NOMO-1 treated with dmso at 0.1 percent for 144 hours (cell line): Measurements from ENCODE around the gene SRSF10.
"Not testable (repeated sequence)": the region's sequence is repeated elsewhere in the genome, so short reads cannot be mapped to it uniquely, and the experiment has no call there.

Source experiments
- DNase-seq: peaks from one replicate; lab custom pipeline; 2025; ENCODE audit not compliant: unreplicated experiment; lab: John Stamatoyannopoulos, UW

SRSF10 gene

GRCh38 chr1:23959461-23960290 lies 20.5 kb downstream of the SRSF10 start, which contains the start of gene PNRC2:
Gene PNRC2, plus strand, starts transcription at chr1:23959828. Its CDS starts 1,630 bp downstream, at chr1:23961458.
- DNase-seq, result peak; percentile 96

DNA sequence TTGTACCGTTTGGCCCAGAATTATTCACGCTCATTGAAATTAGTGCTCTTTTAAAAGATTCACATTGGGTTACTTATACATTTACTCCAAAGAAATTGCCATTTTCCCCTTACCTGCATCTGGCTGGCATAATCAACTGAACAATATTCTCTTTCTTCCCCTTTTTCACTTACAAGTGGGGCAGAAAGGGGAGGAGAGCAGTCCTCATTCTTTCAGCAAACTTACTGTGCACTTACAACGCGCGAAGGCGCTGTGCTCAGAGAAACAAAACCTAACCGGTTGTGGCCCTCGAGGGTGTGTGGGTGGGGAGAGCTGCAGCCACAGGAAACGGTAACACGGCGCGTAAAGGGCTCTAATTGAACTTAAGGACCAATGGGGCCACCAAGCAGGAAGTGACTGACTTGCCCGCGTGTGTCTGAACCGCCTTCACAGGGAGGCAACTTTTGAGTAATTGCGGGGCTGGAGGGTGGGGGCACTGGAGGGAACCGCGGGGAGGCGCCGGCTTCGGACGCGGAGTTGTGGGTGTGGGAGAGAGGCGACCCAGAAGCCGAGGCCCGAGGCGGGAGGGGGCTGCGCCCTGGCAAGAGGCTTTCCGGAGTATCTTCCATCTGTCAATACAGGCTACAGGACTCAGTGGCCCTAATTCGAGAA lies 21.2 kb downstream of the SRSF10 start:
- peak; percentile 100 for DNase-seq

- DNase-seq, result not testable (repeated sequence)
Measured at GRCh38 chr1:23958040-23958809, 21.9 kb downstream of the SRSF10 start.

DNA sequence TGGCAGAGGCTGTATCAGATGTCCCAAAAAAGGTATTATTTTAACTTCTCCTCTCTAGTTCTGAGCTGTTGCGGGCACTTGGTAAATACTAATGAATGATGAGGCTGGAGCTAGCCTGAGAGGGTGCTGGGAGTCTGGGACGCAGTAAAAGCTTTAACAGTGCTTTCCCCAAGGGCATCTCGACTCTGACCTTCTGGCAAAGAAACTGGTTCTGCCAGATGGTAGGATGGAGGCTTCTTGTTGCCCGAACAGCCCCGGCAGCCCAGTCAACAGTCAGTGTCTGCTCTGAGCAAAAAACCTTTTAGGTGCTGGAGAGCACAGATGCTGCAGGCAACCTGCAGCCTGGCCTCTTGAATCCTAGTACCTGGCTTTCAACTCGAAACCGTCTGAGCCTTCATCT lies 23.0 kb downstream of the SRSF10 start:
- DNase-seq, result no peak

- no peak for DNase-seq
Measured at GRCh38 chr1:23953020-23953419, 27.1 kb downstream of the SRSF10 start.

GRCh38 chr1:23947366-23947765 lies 32.8 kb downstream of the SRSF10 start:
- no peak for DNase-seq

DNA sequence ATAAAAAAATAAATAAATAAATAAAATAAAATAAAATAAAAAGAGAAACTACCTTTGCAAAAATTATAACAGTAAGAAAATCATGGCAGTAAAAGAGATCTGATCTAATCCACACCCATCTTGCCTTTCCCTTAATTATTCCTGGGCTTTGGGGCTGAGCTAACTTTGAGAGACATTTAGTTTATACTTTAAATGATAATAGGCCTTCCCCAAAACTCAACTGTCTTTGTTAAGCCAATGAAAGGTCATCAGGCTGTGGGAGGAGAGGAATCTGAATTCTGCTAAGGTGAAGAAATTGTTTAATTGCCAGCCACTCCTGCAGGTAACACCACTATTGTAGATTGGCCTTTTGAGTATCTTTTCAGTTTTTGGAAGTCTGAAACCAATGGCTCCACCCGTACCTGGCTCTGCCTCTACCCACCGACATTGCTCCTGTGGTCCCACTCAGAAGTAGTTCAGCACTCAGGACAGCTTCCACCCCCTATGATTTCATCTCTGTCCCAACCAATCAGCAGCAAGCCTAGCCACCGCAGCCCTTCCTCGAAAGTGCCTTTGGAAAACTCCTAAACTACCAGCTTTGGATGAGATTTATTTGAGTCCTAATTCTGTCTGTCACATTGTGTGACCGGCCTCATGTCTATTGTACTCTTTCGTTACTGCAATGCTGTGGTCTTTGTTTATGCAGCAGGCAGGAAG lies 43.5 kb downstream of the SRSF10 start:
- no peak for DNase-seq

- DNase-seq, result no peak
Measured at GRCh38 chr1:23931491-23931880, 48.6 kb downstream of the SRSF10 start.

- DNase-seq, result no peak
Measured at GRCh38 chr1:23930861-23931490, 49.2 kb downstream of the SRSF10 start.

DNA sequence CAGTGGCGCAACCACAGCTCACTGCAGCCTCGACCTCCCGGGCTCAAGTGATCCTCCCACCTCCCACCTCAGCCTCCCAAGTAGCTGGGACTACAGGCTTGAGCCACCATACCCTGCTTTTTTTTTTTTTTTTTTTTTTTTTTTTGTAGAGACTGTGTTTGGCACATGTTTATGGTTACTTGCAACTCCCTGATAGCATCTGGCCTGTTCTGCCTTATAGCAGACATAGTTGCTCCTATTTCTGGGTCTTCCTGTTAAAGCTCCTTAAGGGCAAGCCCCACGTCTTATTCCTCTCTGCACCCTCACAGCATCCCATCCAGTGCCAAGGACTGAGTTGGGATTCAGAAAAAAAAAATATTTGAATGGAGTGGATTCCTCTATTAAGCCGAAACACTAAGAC lies 49.9 kb downstream of the SRSF10 start:
- no peak for DNase-seq

GRCh38 chr1:23928789-23929188 lies 51.3 kb downstream of the SRSF10 start:
- DNase-seq, result no peak

DNA sequence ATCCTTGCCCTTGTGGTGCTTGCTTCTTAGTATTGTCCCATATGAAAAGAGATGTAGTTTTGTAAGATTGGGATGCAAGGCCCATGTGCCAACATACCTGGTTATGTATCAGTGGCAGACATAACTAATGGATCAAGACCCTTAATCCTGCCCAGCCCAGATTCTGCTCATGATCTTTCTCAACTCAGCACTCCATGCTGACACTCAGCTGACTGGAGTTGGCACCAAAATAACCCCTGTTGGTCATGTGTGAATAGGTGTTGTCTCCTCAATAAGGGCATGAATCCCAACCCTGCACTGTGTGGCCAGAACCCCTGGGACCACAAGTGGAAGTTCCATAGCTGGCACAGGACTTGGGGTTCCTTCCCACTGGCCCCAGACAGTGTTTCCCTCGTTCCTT lies 53.0 kb downstream of the SRSF10 start:
- DNase-seq, result no peak

DNA sequence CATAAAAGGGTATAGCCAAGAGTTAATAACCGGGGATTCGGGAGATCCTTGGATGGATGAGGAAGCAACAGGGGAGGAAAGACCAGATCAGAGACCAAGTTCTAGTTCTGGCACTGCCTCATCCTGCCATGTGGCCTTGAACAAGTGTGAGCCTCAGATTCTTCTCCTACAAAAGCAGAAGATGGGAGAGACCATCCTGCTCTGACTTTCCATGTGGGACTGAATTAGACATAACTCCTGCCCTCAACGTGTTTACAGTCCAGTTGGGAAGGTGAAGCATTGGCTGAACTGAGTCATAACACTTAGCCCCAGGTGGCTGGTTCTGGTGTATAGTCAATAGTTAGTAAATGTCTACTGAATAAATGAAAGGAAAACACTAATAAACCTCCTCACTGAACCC lies 54.8 kb downstream of the SRSF10 start:
- DNase-seq, result no peak

GRCh38 chr1:23924601-23925000 lies 55.5 kb downstream of the SRSF10 start:
- no peak for DNase-seq

GRCh38 chr1:23923592-23924499 lies 56.3 kb downstream of the SRSF10 start:
- DNase-seq, result no peak

DNA sequence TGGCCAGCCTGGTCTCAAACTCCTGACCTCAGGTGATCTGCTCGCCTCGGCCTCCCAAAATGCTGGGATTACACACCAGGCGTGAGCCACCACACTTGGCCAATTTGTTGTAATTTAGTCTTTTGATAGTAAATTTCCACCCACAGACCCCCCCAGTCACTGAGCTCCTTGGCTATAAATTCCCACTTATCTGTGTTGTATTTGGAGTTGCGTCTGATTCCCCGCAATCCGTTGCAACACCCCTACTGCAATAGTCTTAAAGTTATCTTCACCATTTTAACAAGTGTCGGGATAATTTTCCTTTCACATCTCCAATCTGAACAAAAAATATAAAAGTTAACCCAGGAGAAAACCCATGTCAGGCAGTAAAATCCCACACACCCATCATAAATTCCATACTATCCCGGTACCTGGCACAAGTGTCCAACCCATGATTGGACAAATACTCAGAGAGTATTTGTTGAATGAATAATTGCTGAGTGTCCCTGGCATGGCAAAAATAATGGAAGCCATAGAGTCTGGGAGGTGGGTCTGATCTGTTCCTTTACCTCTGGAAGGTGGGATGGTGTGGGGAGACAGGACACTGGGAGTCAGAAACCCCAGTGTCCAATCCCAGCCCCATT lies 57.7 kb downstream of the SRSF10 start:
- no peak for DNase-seq

GRCh38 chr1:23916209-23917131 lies 63.7 kb downstream of the SRSF10 start:
- peak; percentile 85 for DNase-seq

GRCh38 chr1:23915466-23915865 lies 64.7 kb downstream of the SRSF10 start:
- DNase-seq, result no peak
